HG03442 (cell line): ENCODE measurements around the gene SZT2.

ENCODE experiments used
- ATAC-seq: cut with Tn5 transposase; IDR thresholded peaks from one replicate; pipeline ENCODE4 v1.9.1; 2021; ENCODE audit warnings: mild to moderate bottlenecking, moderate library complexity; ENCODE audit not compliant: unreplicated experiment

SZT2 gene

GRCh38 chr1:43389326-43390313 is at the start of gene SZT2, which contains the start of gene MED8:
Gene SZT2, plus strand, starts transcription at chr1:43389899. Its CDS starts 70 bp downstream, at chr1:43389969.
Gene MED8, minus strand, starts transcription at chr1:43389800. Its CDS starts 36 bp downstream, at chr1:43389764.
- ATAC-seq: peak; percentile 88

DNA sequence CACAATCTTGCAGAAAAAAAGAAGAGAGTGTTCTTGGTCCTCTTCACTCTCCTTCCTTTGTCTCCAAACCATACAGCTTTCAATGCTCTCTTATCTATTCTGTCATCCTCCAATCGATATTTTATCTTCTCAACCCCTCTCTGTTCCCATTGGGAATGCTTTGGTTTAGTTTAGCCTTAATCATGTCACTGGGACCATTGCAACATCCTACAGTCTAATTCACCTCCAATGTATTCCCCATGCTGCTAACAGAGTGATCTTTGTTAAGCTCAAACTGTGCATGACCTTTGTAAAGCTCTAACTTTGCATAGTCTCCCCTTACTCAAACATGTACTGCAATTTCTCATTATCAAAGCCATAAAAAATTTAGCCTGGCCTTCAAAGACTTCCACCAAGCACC is 49.1 kb upstream of the SZT2 start:
- ATAC-seq: no peak

GRCh38 chr1:43344267-43344850 is 45.3 kb upstream of the SZT2 start:
- ATAC-seq: no peak

DNA sequence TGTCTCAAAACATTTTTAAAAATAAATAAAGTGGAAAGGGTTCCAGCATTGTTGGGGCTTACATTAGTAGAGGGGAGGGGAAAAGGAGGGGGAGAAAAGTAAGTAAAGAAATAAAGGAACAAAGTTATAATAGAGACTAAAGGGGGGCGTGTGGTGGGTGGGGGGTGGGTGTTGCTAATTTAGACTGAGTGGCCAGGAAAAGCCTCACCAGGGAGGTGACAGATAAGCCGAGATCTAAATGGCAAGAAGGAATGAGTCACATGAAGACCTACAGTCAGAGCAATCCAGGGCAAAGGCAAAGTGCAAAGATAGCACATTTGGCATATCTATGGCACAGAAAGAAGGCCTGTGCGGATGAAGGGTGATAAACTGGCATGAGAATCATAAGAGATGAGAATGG is 44.6 kb upstream of the SZT2 start:
- ATAC-seq: no peak

- no peak for ATAC-seq
Observed at GRCh38 chr1:43346636-43347035, 43.1 kb upstream of the SZT2 start.

GRCh38 chr1:43348343-43348808 is 41.3 kb upstream of the SZT2 start:
- no peak for ATAC-seq

DNA sequence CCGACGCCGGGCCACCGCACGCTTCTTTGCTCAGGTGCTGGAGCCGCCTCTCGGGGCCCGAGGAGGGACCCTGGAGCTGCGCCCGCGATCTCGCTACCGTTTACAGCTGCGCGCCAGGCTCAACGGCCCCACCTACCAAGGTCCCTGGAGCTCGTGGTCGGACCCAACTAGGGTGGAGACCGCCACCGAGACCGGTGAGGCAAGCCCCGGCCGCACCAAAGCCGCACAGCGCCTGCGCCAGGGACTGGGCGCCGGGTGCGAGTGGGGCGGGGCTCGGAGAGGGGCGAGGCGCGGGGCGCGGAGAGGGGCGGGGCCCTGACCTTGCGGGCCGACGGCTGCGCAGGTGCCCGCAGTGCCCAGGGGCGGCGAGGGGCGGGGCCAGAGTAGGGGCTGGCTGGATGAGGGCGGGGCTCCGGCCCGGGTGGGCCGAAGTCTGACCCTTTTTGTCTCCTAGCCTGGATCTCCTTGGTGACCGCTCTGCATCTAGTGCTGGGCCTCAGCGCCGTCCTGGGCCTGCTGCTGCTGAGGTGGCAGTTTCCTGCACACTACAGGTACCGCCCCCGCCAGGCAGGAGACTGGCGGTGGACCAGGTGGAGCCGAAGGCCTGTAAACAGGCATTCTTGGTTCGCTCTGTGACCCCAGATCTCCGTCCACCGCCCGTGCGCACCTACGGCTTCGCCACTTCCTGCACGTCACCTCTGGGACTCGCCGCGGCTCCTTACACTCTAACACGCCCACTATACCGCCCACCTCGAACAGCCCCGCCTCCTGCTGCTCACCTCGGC is 40.7 kb upstream of the SZT2 start:
- ATAC-seq: no peak

GRCh38 chr1:43349594-43350306 is 39.9 kb upstream of the SZT2 start:
- ATAC-seq: no peak

- no peak for ATAC-seq
Observed at GRCh38 chr1:43350976-43351375, 38.7 kb upstream of the SZT2 start.

GRCh38 chr1:43351421-43352350 is 38.0 kb upstream of the SZT2 start:
- ATAC-seq: no peak

DNA sequence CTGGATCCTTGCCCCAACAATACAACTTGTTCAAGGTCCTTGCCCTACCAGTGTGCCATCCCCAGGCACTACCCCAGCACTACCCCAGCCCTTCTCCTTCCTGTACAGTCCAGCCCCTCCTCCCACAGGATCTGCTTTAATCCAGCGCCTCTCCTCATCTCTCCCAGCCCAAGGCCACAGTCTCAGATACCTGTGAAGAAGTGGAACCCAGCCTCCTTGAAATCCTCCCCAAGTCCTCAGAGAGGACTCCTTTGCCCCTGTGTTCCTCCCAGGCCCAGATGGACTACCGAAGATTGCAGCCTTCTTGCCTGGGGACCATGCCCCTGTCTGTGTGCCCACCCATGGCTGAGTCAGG is 37.4 kb upstream of the SZT2 start:
- no peak for ATAC-seq

DNA sequence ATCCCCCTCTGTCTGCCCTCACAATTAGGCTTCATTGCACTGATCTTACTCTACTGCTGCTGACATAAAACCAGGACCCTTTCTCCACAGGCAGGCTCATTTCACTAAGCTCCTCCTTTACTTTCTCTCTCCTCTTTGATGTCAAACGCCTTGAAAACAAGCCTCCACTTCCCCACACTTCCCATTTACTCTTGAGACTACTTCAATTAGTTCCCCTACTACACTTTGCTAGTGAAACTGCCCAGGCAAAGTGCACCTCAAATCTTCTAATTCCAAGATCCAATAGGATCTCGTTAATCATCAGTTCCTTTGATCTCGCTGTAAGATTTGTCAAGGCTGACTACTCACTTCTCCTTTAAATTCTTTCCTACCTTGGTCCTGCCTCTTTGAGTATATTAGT is 36.8 kb upstream of the SZT2 start:
- no peak for ATAC-seq

DNA sequence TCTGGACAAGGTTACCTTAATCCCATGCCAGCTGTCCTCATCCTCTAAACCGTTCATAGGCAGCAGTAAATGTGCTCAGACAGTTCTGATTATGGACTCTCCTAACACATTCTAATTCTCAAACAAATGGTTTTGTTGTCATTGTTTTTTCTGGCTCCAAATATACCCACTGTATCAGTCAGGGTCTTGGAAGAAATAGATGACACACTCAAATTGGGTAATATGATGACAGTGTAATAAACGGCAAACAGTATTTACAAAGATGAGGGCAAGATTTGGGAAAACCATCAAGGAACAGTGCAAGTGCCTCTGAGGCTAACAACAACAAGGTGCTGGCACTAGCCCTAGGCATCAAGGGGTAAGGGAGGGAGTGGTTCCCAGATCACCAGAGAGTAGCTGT is 35.2 kb upstream of the SZT2 start:
- ATAC-seq: no peak

GRCh38 chr1:43354936-43355335 is 34.8 kb upstream of the SZT2 start:
- ATAC-seq: no peak

DNA sequence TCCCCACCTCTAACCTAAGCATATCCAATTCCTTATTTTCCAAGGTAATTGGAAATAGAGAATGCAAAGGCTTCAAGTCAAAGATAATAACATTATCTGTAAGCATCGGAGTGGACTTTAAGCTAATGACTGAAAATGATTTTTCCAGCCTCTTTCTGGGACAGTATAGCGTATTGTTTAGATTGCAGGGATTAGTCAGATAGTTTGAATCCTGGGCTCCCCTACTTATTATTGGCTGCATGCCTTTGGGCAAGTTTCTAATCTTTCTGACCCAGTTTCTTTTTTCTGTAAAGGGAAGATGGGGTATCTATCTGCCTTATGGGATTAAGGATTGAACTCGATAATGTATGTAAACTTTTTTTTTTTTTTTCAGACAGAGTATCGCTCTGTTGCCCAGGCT is 32.4 kb upstream of the SZT2 start:
- ATAC-seq: no peak

- no peak for ATAC-seq
Observed at GRCh38 chr1:43358121-43358745, 31.5 kb upstream of the SZT2 start.

GRCh38 chr1:43358746-43359693 is 30.7 kb upstream of the SZT2 start, which contains the start of gene CDC20:
Gene CDC20, plus strand, starts transcription at chr1:43358981. Its CDS starts 235 bp downstream, at chr1:43359216.
- ATAC-seq: peak; percentile 91

GRCh38 chr1:43359696-43360095 is 30.0 kb upstream of the SZT2 start:
- ATAC-seq: no peak
